ENCODE data around the gene OGFRL1. TPM values are rescaled to one million over a fixed set of nuclear protein-coding genes. Genes with fewer than 3 reads are reported as not detected.

Gene OGFRL1
- total RNA-seq (10 to 100 TPM in 2 of 5 experiments, 1 to 10 TPM in 3; 4.3 to 30.4 (median 4.7) TPM), polyA plus RNA-seq (1 to 10 TPM in 1 of 2 donors, under 1 TPM in 1; 0.89 to 1.1 TPM), total RNA-seq (14.4 reads per million, percentile 43 among the genes with 10 or more reads in this experiment)

GRCh38 chr6:71288228-71289038 is at the start of gene OGFRL1:
Gene OGFRL1 (plus strand): TSS chr6:71288811. CDS start chr6:71288937, 126 bp downstream.
- ChIA-PET CTCF (interaction anchor here (0.5 to 1.4 kb wide), 2 partner anchors 63 to 428 kb away, joined by 3 read pairs; no protein-coding TSS in a partner anchor), POLR2A (interaction anchor here (0.6 to 1.2 kb wide), 5 partner anchors 12 to 871 kb away, joined by 3 to 6 read pairs (median 3); partner anchors contain the start of gene SMAP1)
- Mint-ChIP-seq H3K27ac (peak within 1 kb of the TSS; percentile 78 to 93 (median 83)), H3K27me3 (peaks cover 0 to 24% (median 0%) of the 10 kb centered on the region in 5 donors), H3K36me3 (peaks cover 1 to 9% (median 3%) of the 10 kb centered on the region in 5 donors), H3K4me1 (peaks cover 29 to 43% (median 35%) of the 10 kb centered on the region in 7 donors), H3K4me3 (peak within 1 kb of the TSS; percentile 76 to 88 (median 83)), H3K9me3 (no peaks in the 10 kb centered on the region)
- Histone ChIP-seq H3K4me1 (ENCODE audit: control insufficient read depth in 2 of 2, insufficient read depth in 2 of 2, low read length in 2 of 2) (peaks cover 5 to 26% of the 10 kb centered on the region in 2 donors), H3K9me3 (ENCODE audit: control insufficient read depth in 2 of 3, low read length in 3 of 3) (no peaks in the 10 kb centered on the region), H3K27ac (ENCODE audit: low read depth, low read length) (peak within 1 kb of the TSS; percentile 70), H3K36me3 (ENCODE audit: control insufficient read depth in 2 of 3, insufficient read depth in 3 of 3, low read length in 3 of 3) (peaks cover 0 to 3% (median 0%) of the 10 kb centered on the region in 3 experiments), H3K4me3 (ENCODE audit: low read length) (peak within 1 kb of the TSS; percentile 68), H3K27me3 (ENCODE audit: control insufficient read depth in 2 of 2, insufficient read depth in 2 of 2, low read length in 2 of 2) (no peaks in the 10 kb centered on the region)
- DNase-seq: peak; percentile 45 to 74 (median 64)
- intact Hi-C loops (cut with micrococcal nuclease): loop anchor here (2.0 to 5.0 kb wide), 6 partner anchors 60 to 1492 kb away; partner anchors contain the start of genes FAM135A (in 2 of the 2), KCNQ5 (in 1 of the 2) and LMBRD1 (in 1 of the 2)
- peak; percentile 94 for ATAC-seq

DNA sequence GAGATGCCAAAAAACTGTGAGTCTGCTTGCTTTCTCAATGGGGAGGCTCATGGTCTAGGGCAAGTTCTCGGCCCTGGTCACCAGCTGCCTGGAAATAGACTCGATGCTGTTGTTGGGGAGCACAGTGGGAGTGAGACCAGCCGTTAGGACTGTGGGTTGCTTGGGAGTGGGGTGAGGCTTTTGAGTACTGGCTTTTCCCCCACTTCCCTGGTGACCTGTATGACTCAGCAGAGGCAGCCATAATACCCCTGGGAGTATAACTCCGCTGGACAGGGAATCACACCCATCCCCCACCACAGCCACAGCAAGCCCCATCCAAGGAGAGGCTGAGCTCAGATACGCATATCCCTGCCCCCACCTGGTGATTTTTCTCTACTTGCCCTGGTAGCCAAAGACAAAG is 48.9 kb upstream of the OGFRL1 start:
- Mint-ChIP-seq H3K4me3 (no peak overlapping the region), H3K27me3 (peaks cover 2 to 24% (median 18%) of the 10 kb centered on the region in 5 donors), H3K9me3 (peaks cover 0 to 14% (median 0%) of the 10 kb centered on the region in 11 donors), H3K36me3 (no peaks in the 10 kb centered on the region), H3K4me1 (no peaks in the 10 kb centered on the region), H3K27ac (no peak overlapping the region)
- ATAC-seq: no peak
- ChIA-PET CTCF (interaction anchor here (0.6 kb wide), 1 partner anchor 1210 kb away, joined by 3 read pairs; no protein-coding TSS in a partner anchor), POLR2A (no interaction called here)
- Histone ChIP-seq H3K9me3 (ENCODE audit: control insufficient read depth in 2 of 3, low read length in 3 of 3) (no peaks in the 10 kb centered on the region), H3K27me3 (ENCODE audit: control insufficient read depth in 2 of 2, insufficient read depth in 2 of 2, low read length in 2 of 2) (no peaks in the 10 kb centered on the region), H3K4me1 (ENCODE audit: control insufficient read depth in 2 of 2, insufficient read depth in 2 of 2, low read length in 2 of 2) (no peaks in the 10 kb centered on the region), H3K4me3 (ENCODE audit: low read length) (no peak overlapping the region), H3K36me3 (ENCODE audit: control insufficient read depth in 2 of 3, insufficient read depth in 3 of 3, low read length in 3 of 3) (no peaks in the 10 kb centered on the region), H3K27ac (ENCODE audit: low read depth, low read length) (no peak overlapping the region)
- intact Hi-C loops (cut with micrococcal nuclease): no loop called here
- no peak for DNase-seq

DNA sequence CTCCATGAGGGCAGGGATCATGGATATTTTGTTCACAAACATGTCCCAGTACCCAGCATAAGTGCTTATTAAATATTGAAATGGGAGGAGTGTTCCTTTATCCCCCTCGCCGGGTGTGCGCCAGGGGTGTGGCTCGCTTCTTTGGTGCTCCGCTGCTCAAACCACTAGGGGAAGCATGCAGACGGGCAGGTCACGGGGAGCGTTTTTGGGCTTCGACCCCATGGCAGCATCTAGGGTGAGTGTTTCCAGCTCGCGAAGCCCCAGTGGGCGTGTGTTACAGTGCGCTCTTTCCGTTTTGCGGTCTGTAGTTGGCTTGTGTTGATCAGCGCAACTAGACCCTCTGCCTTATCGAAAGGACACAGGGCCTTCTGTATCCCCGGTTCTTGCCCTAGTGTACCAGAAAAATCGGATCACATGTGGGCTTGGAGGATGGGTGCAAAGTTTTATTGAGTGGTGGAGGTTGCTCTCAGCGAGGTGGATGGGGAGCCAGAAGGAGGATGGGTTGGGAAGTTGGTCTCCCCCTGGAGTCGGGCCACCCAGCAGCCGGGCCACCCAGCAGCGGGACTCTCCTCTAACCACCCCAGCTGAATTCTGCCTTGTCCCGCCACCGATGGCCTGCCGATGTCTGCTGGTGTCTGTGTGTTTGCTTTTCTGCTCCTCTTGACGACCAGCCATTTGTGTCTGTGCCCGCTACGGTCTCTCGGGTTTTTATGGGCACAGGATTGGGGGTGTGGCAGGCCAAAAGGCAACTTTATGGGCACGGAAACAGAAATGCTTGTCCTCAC is 43.2 kb upstream of the OGFRL1 start:
- Mint-ChIP-seq H3K27me3 (peaks cover 0 to 4% (median 0%) of the 10 kb centered on the region in 5 donors), H3K9me3 (peaks cover 0 to 14% (median 0%) of the 10 kb centered on the region in 11 donors), H3K4me1 (peaks cover 0 to 9% (median 6%) of the 10 kb centered on the region in 7 donors), H3K36me3 (no peaks in the 10 kb centered on the region), H3K27ac (no peak overlapping the region), H3K4me3 (no peak overlapping the region)
- H3K27ac ChIP-seq (ENCODE audit: low read depth, low read length): no peak overlapping the region
- H3K27me3 ChIP-seq (ENCODE audit: control insufficient read depth in 2 of 2, insufficient read depth in 2 of 2, low read length in 2 of 2): no peaks in the 10 kb centered on the region
- no peak overlapping the region for H3K4me3 ChIP-seq (ENCODE audit: low read length)
- no peaks in the 10 kb centered on the region for H3K36me3 ChIP-seq (ENCODE audit: control insufficient read depth in 2 of 3, insufficient read depth in 3 of 3, low read length in 3 of 3)
- no peaks in the 10 kb centered on the region for H3K4me1 ChIP-seq (ENCODE audit: control insufficient read depth in 2 of 2, insufficient read depth in 2 of 2, low read length in 2 of 2)
- no peak for DNase-seq
- POLR2A ChIA-PET: no interaction called here
- CTCF ChIA-PET: interaction anchor here (0.6 kb wide), 1 partner anchor 1966 kb away, joined by 5 read pairs; no protein-coding TSS in a partner anchor
- intact Hi-C loops (cut with micrococcal nuclease): no loop called here
- ATAC-seq: no peak
- H3K9me3 ChIP-seq (ENCODE audit: control insufficient read depth in 2 of 3, low read length in 3 of 3): no peaks in the 10 kb centered on the region

DNA sequence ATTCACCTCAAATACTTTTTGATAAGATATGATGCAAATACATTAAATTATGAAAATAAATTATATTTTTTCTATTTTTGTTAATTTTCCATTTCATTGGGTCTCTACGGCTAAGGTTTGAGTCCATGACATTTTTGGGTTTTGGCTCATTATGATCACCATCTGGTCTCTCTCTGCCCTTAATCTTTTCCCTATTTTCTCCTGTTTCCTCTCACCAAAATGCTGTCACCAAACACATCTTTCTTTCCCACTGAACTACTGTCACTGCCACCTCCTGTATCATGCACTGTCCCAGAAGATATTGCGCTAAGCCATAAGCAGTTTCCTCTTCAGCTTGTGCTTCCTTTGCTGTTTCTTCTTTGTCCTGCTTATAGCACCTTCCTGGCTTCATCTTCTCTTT is 42.0 kb upstream of the OGFRL1 start:
- H3K4me1 ChIP-seq (ENCODE audit: control insufficient read depth in 2 of 2, insufficient read depth in 2 of 2, low read length in 2 of 2): no peaks in the 10 kb centered on the region
- H3K9me3 ChIP-seq (ENCODE audit: control insufficient read depth in 2 of 3, low read length in 3 of 3): no peaks in the 10 kb centered on the region
- ChIA-PET CTCF (no interaction called here), POLR2A (no interaction called here)
- ATAC-seq: no peak
- H3K27ac Mint-ChIP-seq: peak overlapping the region in 1 of 9 donors; percentile 21
- H3K36me3 ChIP-seq (ENCODE audit: control insufficient read depth in 2 of 3, insufficient read depth in 3 of 3, low read length in 3 of 3): no peaks in the 10 kb centered on the region
- no peak overlapping the region for H3K27ac ChIP-seq (ENCODE audit: low read depth, low read length)
- no peak overlapping the region for H3K4me3 Mint-ChIP-seq
- peaks cover 0 to 16% (median 8%) of the 10 kb centered on the region in 7 donors for H3K4me1 Mint-ChIP-seq
- intact Hi-C loops (cut with micrococcal nuclease): no loop called here
- peaks cover 0 to 9% (median 0%) of the 10 kb centered on the region in 5 donors for H3K27me3 Mint-ChIP-seq
- no peak for DNase-seq
- no peaks in the 10 kb centered on the region for H3K27me3 ChIP-seq (ENCODE audit: control insufficient read depth in 2 of 2, insufficient read depth in 2 of 2, low read length in 2 of 2)
- H3K36me3 Mint-ChIP-seq: no peaks in the 10 kb centered on the region
- peaks cover 0 to 14% (median 0%) of the 10 kb centered on the region in 11 donors for H3K9me3 Mint-ChIP-seq
- H3K4me3 ChIP-seq (ENCODE audit: low read length): no peak overlapping the region

GRCh38 chr6:71248306-71248765 is 40.3 kb upstream of the OGFRL1 start:
- H3K9me3 ChIP-seq (ENCODE audit: control insufficient read depth in 2 of 3, low read length in 3 of 3): no peaks in the 10 kb centered on the region
- H3K36me3 Mint-ChIP-seq: no peaks in the 10 kb centered on the region
- H3K27ac Mint-ChIP-seq: no peak overlapping the region
- no peaks in the 10 kb centered on the region for H3K4me1 ChIP-seq (ENCODE audit: control insufficient read depth in 2 of 2, insufficient read depth in 2 of 2, low read length in 2 of 2)
- H3K4me3 ChIP-seq (ENCODE audit: low read length): no peak overlapping the region
- POLR2A ChIA-PET: no interaction called here
- H3K36me3 ChIP-seq (ENCODE audit: control insufficient read depth in 2 of 3, insufficient read depth in 3 of 3, low read length in 3 of 3): no peaks in the 10 kb centered on the region
- ATAC-seq (peak; percentile 83), DNase-seq (no peak)
- no peak overlapping the region for H3K27ac ChIP-seq (ENCODE audit: low read depth, low read length)
- H3K4me3 Mint-ChIP-seq: no peak overlapping the region
- peaks cover 0 to 16% (median 3%) of the 10 kb centered on the region in 5 donors for H3K27me3 Mint-ChIP-seq
- intact Hi-C loops (cut with micrococcal nuclease): no loop called here
- H3K27me3 ChIP-seq (ENCODE audit: control insufficient read depth in 2 of 2, insufficient read depth in 2 of 2, low read length in 2 of 2): no peaks in the 10 kb centered on the region
- peaks cover 0 to 16% (median 8%) of the 10 kb centered on the region in 7 donors for H3K4me1 Mint-ChIP-seq
- CTCF ChIA-PET: no interaction called here
- H3K9me3 Mint-ChIP-seq: peaks cover 0 to 6% (median 0%) of the 10 kb centered on the region in 11 donors

DNA sequence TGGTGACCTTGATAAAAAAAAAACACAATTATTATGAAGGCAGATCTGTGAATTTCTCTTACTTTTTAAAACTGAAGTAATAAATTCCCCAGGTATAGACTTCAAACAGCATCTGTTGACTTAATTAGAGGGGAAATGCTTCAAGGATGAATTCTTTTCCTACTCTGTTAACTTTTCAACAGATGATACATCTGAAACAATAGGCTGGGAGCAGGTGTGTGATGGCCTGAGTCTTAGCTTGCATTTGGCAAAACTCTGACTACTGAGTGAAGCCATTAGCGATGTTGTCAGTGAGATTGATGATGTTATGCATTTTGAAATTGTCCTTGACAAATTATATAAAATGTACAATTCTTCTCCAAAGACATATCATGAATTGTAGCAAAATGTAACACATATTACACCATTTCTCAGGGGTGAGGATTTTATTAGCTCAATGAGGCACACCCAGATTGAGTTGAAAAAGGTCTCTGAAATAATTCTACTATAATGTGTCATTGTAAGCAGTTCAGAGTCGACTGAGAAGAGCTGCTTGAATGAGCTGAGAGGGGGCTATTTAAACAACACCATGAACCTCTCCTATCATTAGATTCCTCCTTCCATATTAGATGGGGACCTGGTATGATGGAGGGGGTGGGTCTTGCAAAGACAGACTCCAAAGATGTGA is 39.6 kb upstream of the OGFRL1 start:
- Histone ChIP-seq H3K9me3 (ENCODE audit: control insufficient read depth in 2 of 3, low read length in 3 of 3) (no peaks in the 10 kb centered on the region), H3K27me3 (ENCODE audit: control insufficient read depth in 2 of 2, insufficient read depth in 2 of 2, low read length in 2 of 2) (no peaks in the 10 kb centered on the region), H3K4me3 (ENCODE audit: low read length) (no peak overlapping the region), H3K36me3 (ENCODE audit: control insufficient read depth in 2 of 3, insufficient read depth in 3 of 3, low read length in 3 of 3) (no peaks in the 10 kb centered on the region), H3K4me1 (ENCODE audit: control insufficient read depth in 2 of 2, insufficient read depth in 2 of 2, low read length in 2 of 2) (no peaks in the 10 kb centered on the region), H3K27ac (ENCODE audit: low read depth, low read length) (no peak overlapping the region)
- Mint-ChIP-seq H3K4me3 (no peak overlapping the region), H3K4me1 (peaks cover 0 to 16% (median 8%) of the 10 kb centered on the region in 7 donors), H3K9me3 (peaks cover 0 to 3% (median 0%) of the 10 kb centered on the region in 11 donors), H3K27ac (no peak overlapping the region), H3K36me3 (no peaks in the 10 kb centered on the region), H3K27me3 (peaks cover 0 to 16% (median 3%) of the 10 kb centered on the region in 5 donors)
- no peak for DNase-seq
- intact Hi-C loops (cut with micrococcal nuclease): no loop called here
- POLR2A ChIA-PET: interaction anchor here (1.6 kb wide), 1 partner anchor 39 kb away, joined by 4 read pairs; the partner anchor contains the start of gene OGFRL1
- no peak for ATAC-seq
- CTCF ChIA-PET: no interaction called here
